Keratinocyte (primary cell): Measurements from ENCODE around the gene BFSP2.

Experiments used
- EZH2 ChIP-seq: IDR thresholded peaks from one replicate; pipeline ENCODE4 v1.6.1; 2012; ENCODE audit warnings: inconsistent platforms, mild to moderate bottlenecking, low read length, moderate library complexity
- TF ChIP-seq, protein P1 (sequence below), 3 experiments: IDR thresholded peaks in 1 of 3; conservative IDR thresholded peaks in 1 of 3; optimal IDR thresholded peaks in 1 of 3; 2 replicates in 2 of 3; 3 replicates in 1 of 3; pipeline versions ENCODE3 to v1.5.1; 2011; ENCODE audit warnings: low read length in 3 of 3, mild to moderate bottlenecking in 3 of 3, moderate library complexity in 2 of 3, control low read depth in 1 of 3, inconsistent platforms in 1 of 3; ENCODE audit not compliant: insufficient read depth in 2 of 3; ENCODE audit errors: extremely low read depth in 1 of 3

- TF ChIP-seq, protein P1, sequence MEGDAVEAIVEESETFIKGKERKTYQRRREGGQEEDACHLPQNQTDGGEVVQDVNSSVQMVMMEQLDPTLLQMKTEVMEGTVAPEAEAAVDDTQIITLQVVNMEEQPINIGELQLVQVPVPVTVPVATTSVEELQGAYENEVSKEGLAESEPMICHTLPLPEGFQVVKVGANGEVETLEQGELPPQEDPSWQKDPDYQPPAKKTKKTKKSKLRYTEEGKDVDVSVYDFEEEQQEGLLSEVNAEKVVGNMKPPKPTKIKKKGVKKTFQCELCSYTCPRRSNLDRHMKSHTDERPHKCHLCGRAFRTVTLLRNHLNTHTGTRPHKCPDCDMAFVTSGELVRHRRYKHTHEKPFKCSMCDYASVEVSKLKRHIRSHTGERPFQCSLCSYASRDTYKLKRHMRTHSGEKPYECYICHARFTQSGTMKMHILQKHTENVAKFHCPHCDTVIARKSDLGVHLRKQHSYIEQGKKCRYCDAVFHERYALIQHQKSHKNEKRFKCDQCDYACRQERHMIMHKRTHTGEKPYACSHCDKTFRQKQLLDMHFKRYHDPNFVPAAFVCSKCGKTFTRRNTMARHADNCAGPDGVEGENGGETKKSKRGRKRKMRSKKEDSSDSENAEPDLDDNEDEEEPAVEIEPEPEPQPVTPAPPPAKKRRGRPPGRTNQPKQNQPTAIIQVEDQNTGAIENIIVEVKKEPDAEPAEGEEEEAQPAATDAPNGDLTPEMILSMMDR (optimal IDR thresholded peaks at IDR 0.05 in 1 of 3, IDR thresholded peaks at IDR 0.05 in 1 of 3, conservative IDR thresholded peaks at IDR 0.05 in 1 of 3; ENCODE audit: extremely low read depth in 1 of 3, insufficient read depth in 2 of 3, low read length in 3 of 3): no peak
- no peak for TF ChIP-seq EZH2
Observed at GRCh38 chr3:133474817-133475216, 75.0 kb downstream of the BFSP2 start.
